GM21786 (cell line): Measurements from ENCODE around the gene CTBP2.

Source experiments
- ATAC-seq: cut with Tn5 transposase; IDR thresholded peaks from one replicate; pipeline ENCODE4 v1.9.1; 2021; ENCODE audit not compliant: unreplicated experiment

The CTBP2 gene

GRCh38 chr10:125014086-125014830, 146.1 kb downstream of the CTBP2 start:
- no peak for ATAC-seq

DNA sequence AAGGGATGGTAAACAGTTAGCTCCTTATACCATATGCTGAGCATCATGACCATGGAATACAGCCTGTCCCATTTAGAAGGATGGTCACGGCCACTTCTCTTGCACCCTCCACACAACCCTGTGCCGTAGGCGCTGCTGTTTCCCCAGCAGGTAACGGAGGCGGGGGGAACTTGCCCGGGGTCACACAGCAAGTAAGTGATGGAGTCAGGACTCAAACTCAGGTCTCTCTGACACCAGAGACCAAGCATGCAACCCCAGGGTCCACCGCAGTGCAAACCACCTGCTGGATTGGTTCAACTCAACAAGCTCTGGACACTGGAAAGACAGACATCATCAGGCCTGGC, 146.9 kb downstream of the CTBP2 start:
- ATAC-seq, result no peak

DNA sequence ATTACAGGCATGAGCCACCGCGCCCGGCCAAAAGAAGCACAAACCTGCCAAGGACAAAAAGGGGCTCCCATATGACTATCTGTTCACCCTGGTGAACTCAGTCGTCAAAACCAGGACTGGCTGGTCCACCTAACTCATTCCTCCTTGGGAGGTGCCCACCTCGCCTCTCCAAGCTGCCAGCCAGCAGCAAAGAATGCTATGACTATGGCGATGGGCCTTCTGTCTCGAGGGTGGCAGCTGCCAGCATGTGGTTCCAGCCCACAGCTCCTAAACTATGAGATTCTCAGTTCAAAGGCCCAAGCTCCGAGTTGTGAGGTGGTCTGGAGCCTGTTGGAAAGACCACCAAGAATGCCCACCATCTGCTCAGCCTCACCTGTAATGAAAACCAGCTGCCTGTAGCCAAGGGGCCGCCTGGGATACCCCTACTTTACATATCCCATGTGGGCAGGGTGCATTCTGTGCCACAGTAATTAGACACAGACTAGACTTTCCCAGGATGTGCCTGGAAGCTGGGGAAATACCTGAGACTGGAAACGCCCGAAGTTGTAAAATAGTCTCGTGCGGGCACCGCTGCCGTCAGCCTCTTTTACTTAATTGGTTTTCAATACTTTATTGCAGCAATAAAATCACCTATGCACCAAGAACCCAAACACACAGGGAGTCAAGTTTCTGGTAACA, 147.4 kb downstream of the CTBP2 start:
- ATAC-seq, result no peak

GRCh38 chr10:125011926-125012705, 148.2 kb downstream of the CTBP2 start:
- no peak for ATAC-seq

DNA sequence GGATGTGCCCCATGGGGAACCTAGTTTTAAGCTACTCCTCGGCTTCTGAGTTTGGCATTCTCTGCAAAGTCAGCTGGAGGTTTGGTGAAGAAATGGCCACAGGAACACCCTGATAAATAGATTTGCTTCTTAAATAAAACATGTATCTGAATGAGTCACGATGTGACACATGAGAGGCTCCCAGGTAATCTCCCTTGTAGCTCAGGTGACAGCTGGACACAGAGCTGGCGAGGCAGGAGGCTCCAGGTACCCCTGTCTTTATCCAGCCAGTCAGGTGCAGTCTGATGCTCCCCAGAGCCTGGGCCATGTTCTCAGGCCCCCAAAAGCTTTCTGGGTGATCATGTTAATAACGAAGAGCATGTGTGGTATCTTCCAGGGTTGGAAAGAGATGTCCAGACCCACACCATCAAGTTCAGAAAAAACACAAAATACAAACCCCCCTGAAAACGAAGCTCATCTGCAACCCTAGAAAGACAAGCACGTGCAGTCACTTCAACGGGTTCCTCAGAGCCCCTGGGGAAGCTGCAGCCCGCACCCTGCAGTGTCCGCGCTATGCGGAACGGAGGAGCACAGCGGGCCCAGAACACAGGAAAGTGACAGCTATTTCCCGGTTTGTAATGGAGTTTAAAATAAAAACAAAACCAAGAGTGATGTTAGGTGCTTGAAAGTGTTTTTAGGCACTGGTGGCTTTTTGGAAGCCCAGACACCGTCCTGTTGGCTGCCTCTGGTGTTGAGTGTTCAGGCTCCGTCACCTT, 149.0 kb downstream of the CTBP2 start:
- ATAC-seq, result no peak

DNA sequence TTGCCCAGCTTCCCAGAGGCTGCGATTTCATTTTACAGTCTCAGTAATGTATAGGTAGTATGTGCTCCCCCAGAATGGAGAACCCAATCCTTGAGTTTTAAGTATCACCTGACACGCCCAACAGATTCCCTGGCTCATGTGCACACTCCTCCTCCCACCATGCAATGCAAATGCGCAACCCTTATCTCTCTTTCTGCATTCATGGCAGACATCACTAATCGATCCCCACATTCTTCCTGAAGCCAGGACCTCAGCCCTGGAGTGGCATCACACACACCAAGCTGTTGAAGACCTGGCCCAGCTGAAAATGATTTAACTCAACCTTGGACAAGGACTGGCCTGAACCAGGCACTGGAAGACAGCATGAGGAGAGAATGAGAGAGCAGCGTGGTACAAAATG, 150.0 kb downstream of the CTBP2 start:
- ATAC-seq, result no peak

DNA sequence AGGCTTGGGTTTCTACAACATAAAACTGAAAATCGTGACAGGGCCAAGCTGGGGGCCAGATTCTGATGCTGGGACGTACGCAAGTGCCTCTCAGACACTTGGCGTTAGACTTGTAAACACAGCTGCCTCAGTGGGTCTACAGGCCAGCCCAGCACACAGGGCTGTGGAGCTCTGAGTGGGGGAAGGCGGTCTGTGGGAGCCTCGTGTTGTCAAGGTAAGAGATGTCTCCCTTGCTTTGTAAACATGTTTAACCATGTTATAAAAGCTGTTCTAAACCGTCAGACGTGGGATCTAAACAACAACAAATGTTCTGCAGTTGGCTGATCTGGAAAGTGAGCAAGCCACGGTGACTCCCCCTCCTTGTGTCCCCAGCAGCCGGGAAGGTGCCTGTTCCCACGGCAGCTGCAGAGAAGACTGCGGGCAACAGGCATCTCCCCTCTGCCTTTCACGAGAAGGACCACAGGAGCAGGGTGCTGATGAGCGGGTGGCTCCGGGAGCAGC, 150.7 kb downstream of the CTBP2 start:
- no peak for ATAC-seq

GRCh38 chr10:125008689-125009638, 151.4 kb downstream of the CTBP2 start:
- no peak for ATAC-seq

GRCh38 chr10:125007436-125007835, 152.9 kb downstream of the CTBP2 start:
- ATAC-seq, result no peak

- no peak for ATAC-seq
Measured at GRCh38 chr10:125006921-125007426, 153.4 kb downstream of the CTBP2 start.

DNA sequence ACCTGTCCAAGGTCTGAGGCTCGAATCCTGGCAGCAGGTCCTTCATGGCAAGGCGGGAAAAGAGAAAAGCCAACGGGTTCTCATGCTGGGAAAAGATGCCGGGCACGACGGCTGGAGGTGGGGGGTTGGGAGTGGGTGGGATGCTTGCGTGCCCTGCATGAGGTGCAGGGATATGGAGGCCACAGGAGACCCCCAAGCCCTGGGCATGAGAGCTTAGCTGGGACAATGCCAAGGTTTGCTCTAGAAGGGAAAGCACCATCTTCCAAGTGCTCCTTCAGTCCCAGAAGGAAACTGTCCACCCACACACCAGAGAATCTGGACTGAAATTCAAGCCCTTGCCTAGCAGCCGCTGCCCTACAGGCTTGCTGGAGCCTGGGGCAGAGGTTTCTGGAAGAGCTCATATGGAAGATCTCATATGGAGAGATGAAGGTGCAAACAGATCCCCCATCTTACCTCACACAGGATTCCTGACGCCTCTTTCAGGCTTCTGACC, 154.1 kb downstream of the CTBP2 start:
- no peak for ATAC-seq

- no peak for ATAC-seq
Measured at GRCh38 chr10:125005312-125006187, 154.8 kb downstream of the CTBP2 start.

DNA sequence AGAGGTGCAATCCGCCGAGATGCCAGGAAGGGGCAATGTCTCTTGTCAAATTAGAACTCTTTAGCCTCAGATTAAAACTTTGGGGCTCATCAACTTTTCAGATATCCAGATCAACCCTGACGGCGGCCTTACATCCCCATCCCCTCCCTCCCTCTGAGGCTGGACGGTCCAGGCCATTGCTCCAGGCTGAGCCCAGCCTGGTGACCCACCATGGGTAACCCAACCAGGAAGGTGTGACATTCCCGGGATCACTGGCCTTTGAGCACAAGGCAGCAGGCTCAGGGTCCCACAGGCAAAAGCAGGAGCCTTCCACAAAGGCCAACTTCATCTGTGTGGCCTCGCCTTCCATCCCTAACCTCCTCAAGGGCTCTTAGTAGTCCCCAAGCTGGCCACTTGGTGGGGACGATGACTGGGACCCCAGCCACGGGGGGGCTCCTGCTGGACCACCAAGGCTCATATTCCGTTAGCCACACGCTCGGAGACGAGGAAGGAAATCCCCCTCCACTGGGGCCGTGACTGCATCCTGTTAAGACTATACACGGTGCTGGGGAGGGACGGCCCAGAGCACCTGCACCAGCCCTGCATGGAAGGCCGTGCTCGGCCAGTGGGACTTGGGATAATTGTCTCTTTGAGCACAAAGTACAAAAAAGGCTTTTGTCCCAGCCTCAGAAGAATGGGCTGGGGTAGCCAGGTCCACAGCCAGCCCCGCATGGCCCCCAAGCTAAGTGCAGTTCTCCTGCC, 155.6 kb downstream of the CTBP2 start:
- ATAC-seq, result no peak

DNA sequence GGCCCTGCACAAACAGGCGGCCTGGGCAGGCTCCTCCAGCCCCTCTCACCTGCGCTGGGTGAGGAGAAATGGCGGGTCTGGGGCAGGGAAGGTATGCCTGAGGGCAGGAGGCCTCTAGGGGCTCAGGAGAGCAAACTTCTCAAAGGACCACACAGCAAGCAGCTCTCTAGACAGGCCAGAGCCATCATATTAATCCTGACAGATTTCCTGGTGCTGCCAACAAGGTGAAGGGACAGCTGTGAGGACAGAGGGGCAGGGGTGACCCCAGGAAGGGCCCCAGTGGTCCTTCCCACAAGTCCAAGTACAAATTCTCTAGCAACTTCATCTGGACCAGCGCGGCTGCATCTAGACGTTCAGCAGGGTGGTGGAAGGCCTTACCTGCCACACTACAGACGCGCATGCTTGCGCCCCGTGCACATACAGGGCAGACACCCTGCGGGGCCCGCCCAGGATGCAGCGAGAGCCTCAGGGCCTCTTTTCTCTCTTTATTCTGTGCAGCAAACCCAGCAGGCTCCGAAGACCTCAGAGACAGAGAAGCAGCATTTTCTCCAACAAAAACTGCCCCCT, 156.4 kb downstream of the CTBP2 start:
- no peak for ATAC-seq

DNA sequence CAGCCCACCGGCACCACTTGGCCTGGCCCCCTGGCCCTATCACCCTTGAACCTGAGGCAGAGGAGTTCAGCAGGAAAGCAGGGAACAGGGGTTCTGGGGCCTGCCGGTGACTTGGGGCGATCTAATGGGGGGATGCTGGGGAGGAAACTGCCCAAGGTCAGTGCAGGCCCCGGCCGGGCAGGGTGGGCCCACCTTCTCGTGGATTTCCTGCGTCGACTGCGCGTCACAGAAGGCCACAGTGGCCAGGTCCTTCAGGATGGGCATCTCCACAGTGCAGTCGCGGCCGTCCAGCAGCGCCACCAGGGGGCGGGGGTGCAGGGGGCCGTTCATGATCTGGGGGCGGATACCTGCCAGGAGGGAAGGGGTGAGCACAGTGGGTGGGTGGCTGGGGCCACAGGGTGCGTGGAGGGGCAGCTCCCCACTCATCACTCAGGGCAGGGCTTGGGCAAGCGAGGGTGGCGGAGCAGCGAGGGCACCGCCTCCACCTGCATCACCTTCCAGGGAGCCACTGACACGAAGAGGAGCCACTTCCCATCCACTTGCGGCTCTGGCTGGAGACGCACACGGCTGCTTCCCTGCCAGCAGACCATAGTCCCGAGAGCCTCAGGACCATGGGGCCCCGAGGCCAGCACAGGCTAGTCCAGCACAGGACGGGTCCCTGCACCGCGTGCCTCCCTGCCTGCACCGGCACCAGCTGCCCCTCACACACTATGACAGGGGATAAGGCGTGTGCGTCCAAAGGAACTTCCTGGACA, 157.0 kb downstream of the CTBP2 start:
- no peak for ATAC-seq

DNA sequence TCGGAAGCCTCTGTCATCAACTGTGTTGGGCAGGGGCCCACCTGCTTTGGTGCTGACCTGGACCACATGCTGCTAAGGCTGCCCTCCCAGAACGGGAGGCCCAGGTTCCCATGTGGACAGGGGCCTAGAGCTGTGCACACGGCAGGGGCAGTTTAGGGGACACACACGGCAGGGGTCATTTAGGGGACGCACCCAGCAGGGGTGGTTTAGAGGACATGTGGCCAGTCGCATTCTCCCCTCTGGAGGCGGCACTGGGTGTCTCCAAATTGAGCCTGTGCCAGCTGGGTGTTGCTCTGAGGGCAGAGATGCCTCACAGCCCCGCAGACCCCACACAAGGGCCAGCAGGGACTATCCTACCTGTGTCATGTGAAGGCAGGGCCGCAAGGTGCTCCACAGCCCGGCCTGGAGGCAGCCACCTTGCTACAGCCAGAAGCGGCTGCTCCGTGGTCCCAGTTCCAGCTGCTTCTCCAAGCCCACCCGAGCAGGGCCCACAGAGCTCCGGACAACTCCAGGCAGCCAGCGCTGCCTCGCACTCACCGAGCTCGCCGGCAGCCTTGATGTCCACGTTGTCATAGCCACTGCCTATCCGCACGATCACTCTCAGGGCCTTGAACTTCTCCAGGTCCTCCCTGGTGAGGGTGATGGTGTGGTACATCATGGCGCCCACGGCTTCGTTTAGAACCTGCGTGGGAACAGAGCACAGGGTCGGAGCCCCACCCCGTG, 157.8 kb downstream of the CTBP2 start:
- no peak for ATAC-seq
